GM23248 (cell line): ENCODE data around the gene TMEM250. TPM values are rescaled to one million over a fixed set of nuclear protein-coding genes. Genes with fewer than 3 reads are reported as not detected.

Experiments used
- DNase-seq: peaks from one replicate; pipeline ENCODE4 v3.0.0-alpha.2; 2015
- H2AFZ ChIP-seq: fragments of 200-600 bp; sonication (generic); 2 replicates; pipeline ENCODE4 v1.6.1; 2016; ENCODE audit warnings: antibody characterized with exemption
- H3F3A ChIP-seq: fragments of 200-600 bp; sonication (generic); 2 replicates; pipeline ENCODE4 v1.6.1; 2016; ENCODE audit warnings: mild to moderate bottlenecking, antibody characterized with exemption, mixed run types; ENCODE audit not compliant: insufficient read depth
- H3K27ac ChIP-seq: fragments of 200-600 bp; sonication (generic); 2 replicates; pipeline ENCODE4 v1.5.1; 2016; ENCODE audit warnings: mild to moderate bottlenecking
- H3K27me3 ChIP-seq: fragments of 200-600 bp; sonication (generic); replicated peaks from 2 replicates; pipeline ENCODE4 v1.6.1; 2016; ENCODE audit warnings: mild to moderate bottlenecking; ENCODE audit not compliant: insufficient read depth
- H3K36me3 ChIP-seq: fragments of 200-600 bp; sonication (generic); 2 replicates; pipeline ENCODE4 v1.6.1; 2016; ENCODE audit warnings: low read depth, mild to moderate bottlenecking
- H3K4me1 ChIP-seq: fragments of 200-600 bp; sonication (generic); 2 replicates; pipeline ENCODE4 v1.6.1; 2016; ENCODE audit warnings: mild to moderate bottlenecking; ENCODE audit not compliant: insufficient read depth
- H3K4me2 ChIP-seq: fragments of 200-600 bp; sonication (generic); one replicate; pipeline ENCODE4 v1.6.1; 2016; ENCODE audit warnings: mild to moderate bottlenecking; ENCODE audit not compliant: unreplicated experiment
- H3K4me3 ChIP-seq: fragments of 200-600 bp; sonication (generic); 2 replicates; pipeline ENCODE4 v1.5.1; 2016; ENCODE audit warnings: mild to moderate bottlenecking
- H3K79me2 ChIP-seq: fragments of 200-600 bp; sonication (generic); 2 replicates; pipeline ENCODE4 v1.6.1; 2016; ENCODE audit warnings: mild to moderate bottlenecking; ENCODE audit not compliant: insufficient read depth
- H3K9ac ChIP-seq: fragments of 200-600 bp; sonication (generic); 2 replicates; pipeline ENCODE4 v1.6.1; 2016; ENCODE audit warnings: mild to moderate bottlenecking
- H3K9me2 ChIP-seq: fragments of 200-600 bp; sonication (generic); 2 replicates; pipeline ENCODE4 v1.6.1; 2016; ENCODE audit warnings: mixed run types, mild to moderate bottlenecking, moderate library complexity; ENCODE audit not compliant: insufficient read depth
- H3K9me3 ChIP-seq: fragments of 200-600 bp; sonication (generic); one replicate; pipeline ENCODE4 v1.6.1; 2017; ENCODE audit warnings: low read depth
- H4K20me1 ChIP-seq: fragments of 200-600 bp; sonication (generic); 2 replicates; pipeline ENCODE4 v1.6.0; 2016; ENCODE audit not compliant: insufficient read depth
- EZH2 ChIP-seq: fragments of 200-600 bp; sonication (generic); IDR thresholded peaks from 2 replicates; pipeline ENCODE4 v1.6.1; 2018; ENCODE audit warnings: antibody characterized with exemption, mild to moderate bottlenecking; ENCODE audit not compliant: insufficient read depth, poor library complexity, severe bottlenecking
- EZH2phosphoT487 ChIP-seq: fragments of 200-600 bp; sonication (generic); IDR thresholded peaks from 2 replicates; pipeline ENCODE4 v1.6.1; 2018; ENCODE audit warnings: antibody characterized with exemption, moderate library complexity, mild to moderate bottlenecking, low read depth; ENCODE audit not compliant: insufficient read depth
- WGBS, 2 experiments: methylation state at CpG; one replicate each; pipeline ENCODE4 v1.1.6; 2015 to 2017; ENCODE audit warnings: low lambda C conversion rate in 2 of 2, low coverage in 1 of 2; ENCODE audit errors: missing lambda C conversion rate in 2 of 2; 5-methylcytosine and 5-hydroxymethylcytosine counted together
- in situ Hi-C: fragments of 300-500 bp; cut with MboI; formaldehyde crosslinking; loops from 2 replicates; pipeline ENCODE4 v1.15.0; 2020
- polyA plus RNA-seq: library from polyadenylated mRNA; unstranded; fragments of >200 nt; fragmentation: Nextera tagmentation; extraction: Ambion mirVana; gene quantifications from 2 replicates; pipeline ENCODE4 v1.2.1, GENCODE V29; 2016
- total RNA-seq: library from RNA; depleted of rRNA; stranded (reverse); fragments of >200 nt; shearing (Covaris generic); gene quantifications from 2 replicates; pipeline ENCODE4 v1.2.3, GENCODE V29; 2014

TMEM250 gene
- total and polyA plus RNA-seq, 2 experiments from 2014 or later: 25.9 to 69.7 TPM

DNA sequence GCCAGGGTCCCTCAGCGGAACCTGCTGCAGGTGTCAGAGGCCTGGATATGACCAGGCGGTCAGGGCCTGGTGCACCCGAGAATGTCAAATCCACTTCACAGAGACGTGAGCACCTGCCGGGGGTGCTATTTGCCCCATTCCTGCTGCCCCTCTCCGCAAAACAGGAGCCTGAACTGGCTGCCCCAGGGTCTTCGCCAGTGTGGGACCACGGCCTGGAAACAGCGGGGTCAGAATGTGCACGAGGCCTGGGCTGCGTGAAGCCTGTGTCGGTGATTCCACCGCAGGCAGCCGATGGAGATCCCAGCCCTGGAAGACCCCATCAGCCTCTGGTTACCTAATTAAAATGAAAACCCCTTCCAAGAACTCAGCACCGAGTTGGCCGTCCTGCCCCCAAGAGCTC is 41.2 kb upstream of the TMEM250 start:
- no peaks in the 10 kb centered on the region for H4K20me1 ChIP-seq
- 68 to 71% methylated on average over 16 of the region's 16 CpGs for WGBS, 2 experiments
- H3K9ac ChIP-seq: no peak overlapping the region
- H2AFZ ChIP-seq: no peak overlapping the region
- no peaks in the 10 kb centered on the region for H3K36me3 ChIP-seq
- H3F3A ChIP-seq: no peaks in the 10 kb centered on the region
- no peak for TF ChIP-seq EZH2phosphoT487
- no peak for TF ChIP-seq EZH2
- H3K9me2 ChIP-seq: no peaks in the 10 kb centered on the region
- H3K9me3 ChIP-seq: no peaks in the 10 kb centered on the region
- H3K79me2 ChIP-seq: no peaks in the 10 kb centered on the region
- no peak overlapping the region for H3K4me2 ChIP-seq
- H3K4me3 ChIP-seq: no peak overlapping the region
- no peak for DNase-seq
- in situ Hi-C loops: no loop called here
- peaks cover 27% of the 10 kb centered on the region for H3K27me3 ChIP-seq
- no peak overlapping the region for H3K27ac ChIP-seq
- no peaks in the 10 kb centered on the region for H3K4me1 ChIP-seq

DNA sequence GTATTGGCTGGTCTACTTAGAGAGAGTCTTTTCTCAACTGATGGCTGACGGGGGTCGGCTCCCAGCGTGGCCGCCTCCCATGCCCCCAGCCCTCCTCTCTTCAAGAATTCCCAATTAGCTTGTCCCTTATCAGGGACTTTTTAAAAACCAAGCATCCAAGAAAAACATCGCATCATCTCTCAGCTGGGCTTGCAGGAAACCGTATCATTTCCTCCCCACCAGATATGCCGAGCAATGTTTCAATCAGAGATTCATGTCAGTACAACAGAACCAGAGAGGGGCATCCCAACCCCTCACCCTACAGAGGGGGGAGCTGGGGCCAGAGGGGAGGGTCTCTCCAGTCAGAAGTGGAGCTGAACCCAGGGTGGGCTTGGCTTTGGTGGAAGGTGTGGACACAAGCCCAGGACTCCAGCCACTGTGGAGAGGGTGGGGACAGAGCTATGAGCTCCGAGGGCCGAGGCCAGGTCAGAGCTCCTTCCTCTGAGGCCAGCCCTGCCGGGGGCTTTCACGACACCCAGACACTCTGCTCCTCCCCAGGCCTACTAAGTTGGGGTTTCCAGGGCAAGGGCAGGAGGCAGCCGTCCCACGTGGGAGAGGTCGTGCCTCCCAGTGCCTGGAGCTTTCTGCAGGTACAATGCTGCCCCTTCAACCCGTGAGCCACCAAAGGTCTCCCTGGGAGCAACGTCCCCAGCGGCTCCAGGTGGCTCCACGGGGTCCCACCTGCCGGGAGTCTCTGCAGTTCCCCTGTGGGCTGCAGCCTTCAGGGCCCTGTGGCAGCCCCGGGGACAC is 39.0 kb upstream of the TMEM250 start:
- H3K9ac ChIP-seq: no peak overlapping the region
- H3K79me2 ChIP-seq: no peaks in the 10 kb centered on the region
- no peak overlapping the region for H3K4me2 ChIP-seq
- H3F3A ChIP-seq: no peaks in the 10 kb centered on the region
- in situ Hi-C loops: no loop called here
- H4K20me1 ChIP-seq: no peaks in the 10 kb centered on the region
- DNase-seq: no peak
- peaks cover 19% of the 10 kb centered on the region for H3K27me3 ChIP-seq
- no peaks in the 10 kb centered on the region for H3K9me3 ChIP-seq
- H3K4me3 ChIP-seq: no peak overlapping the region
- H3K36me3 ChIP-seq: no peaks in the 10 kb centered on the region
- H3K27ac ChIP-seq: no peak overlapping the region
- no peak overlapping the region for H2AFZ ChIP-seq
- no peaks in the 10 kb centered on the region for H3K9me2 ChIP-seq
- 59% methylated on average over 18 to 19 of the region's 20 CpGs for WGBS, 2 experiments
- H3K4me1 ChIP-seq: no peaks in the 10 kb centered on the region
- TF ChIP-seq EZH2 (no peak), EZH2phosphoT487 (no peak)

DNA sequence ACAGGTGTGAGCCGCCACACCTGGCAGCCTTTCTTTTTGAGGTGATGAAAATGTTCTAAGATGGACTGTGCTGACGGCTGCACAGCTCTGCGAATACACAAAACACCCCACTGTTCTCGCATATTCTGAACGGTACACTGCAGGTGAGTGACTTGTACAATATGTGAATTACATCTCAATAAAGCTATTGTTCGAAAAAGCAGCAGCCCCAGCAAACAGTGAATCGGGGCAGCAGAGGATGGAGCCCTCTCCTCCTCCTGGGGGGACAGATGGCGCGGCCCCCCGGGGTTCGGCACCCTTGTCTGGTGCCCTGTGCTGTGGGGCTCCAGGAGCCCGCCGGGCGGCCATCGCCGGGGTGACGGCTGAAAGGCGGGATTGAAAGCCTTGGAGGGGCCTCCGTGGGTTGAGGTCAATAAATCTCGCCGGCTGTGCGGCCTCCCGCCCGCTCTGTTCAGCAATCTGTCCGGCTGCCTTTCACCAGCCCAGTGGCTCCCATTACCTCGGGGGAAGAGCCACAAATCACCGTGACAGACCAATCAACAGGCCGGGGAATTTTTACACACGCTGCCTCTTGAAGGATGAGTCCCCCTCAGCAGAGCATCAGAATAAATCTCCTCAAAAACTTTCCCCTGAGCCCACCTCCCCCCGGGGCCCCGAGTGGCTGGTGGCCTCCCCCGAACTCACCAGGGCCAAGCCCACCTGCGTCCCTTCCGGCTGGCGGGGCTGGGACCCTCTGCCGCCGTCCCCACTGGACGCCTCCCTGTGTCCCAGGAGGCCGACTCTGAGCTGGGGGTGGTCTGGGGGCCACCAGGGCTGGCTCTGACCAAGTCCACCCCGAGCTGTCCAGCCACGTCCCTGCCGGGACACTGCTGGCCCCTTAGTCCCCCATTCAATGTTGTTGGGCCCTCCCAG is 37.8 kb upstream of the TMEM250 start:
- Histone ChIP-seq H3F3A (no peaks in the 10 kb centered on the region), H3K9me3 (no peaks in the 10 kb centered on the region), H3K79me2 (no peaks in the 10 kb centered on the region), H3K27ac (no peak overlapping the region), H4K20me1 (no peaks in the 10 kb centered on the region), H3K36me3 (no peaks in the 10 kb centered on the region), H3K4me1 (no peaks in the 10 kb centered on the region), H3K4me2 (no peak overlapping the region), H3K9ac (no peak overlapping the region), H3K27me3 (peaks cover 19% of the 10 kb centered on the region), H3K4me3 (no peak overlapping the region), H2AFZ (no peak overlapping the region), H3K9me2 (no peaks in the 10 kb centered on the region)
- no peak for DNase-seq
- TF ChIP-seq EZH2phosphoT487: no peak
- TF ChIP-seq EZH2: peak; percentile 77
- in situ Hi-C loops: no loop called here
- 39 to 40% methylated on average over 36 to 42 of the region's 42 CpGs for WGBS, 2 experiments

- Histone ChIP-seq H4K20me1 (no peaks in the 10 kb centered on the region), H3K4me2 (no peak overlapping the region), H3K9me3 (no peaks in the 10 kb centered on the region), H3K4me1 (no peaks in the 10 kb centered on the region), H3F3A (no peaks in the 10 kb centered on the region), H3K79me2 (no peaks in the 10 kb centered on the region), H2AFZ (no peak overlapping the region), H3K4me3 (no peak overlapping the region), H3K9me2 (no peaks in the 10 kb centered on the region), H3K36me3 (no peaks in the 10 kb centered on the region), H3K9ac (no peak overlapping the region), H3K27me3 (peaks cover 19% of the 10 kb centered on the region), H3K27ac (no peak overlapping the region)
- WGBS, 2 experiments: 68 to 72% methylated on average over 17 of the region's 17 CpGs
- in situ Hi-C loops: no loop called here
- TF ChIP-seq EZH2phosphoT487: no peak
- TF ChIP-seq EZH2: no peak
- no peak for DNase-seq
These were observed 36.9 kb upstream of the TMEM250 start for GRCh38 chr9:136155576-136155975.
